ENCODE results near the gene SCN5A.

The SCN5A gene

DNA sequence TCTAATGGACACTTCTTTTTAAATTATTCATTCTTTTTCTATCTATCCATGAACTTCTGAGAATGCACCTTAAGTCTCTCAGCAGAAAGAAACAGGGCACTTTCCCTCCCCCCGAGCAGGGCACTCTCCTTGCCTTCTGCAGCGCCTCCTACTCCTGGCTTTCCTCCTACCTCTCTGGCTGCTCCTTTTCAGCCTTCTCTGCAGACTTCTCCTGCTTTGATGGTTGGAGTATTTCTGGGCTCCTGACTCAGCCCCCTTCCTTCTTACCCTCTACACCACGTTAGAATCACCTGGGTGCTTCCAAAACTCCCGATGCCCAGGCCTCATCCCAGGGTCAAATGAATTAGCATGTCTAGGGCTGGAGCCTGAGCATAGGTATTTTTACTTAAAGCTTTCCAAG lies 3.4 kb downstream of the SCN5A start:
- H3K27me3 Mint-ChIP-seq (ENCODE audit: low read depth) = peaks cover 10% of the 10 kb centered on the region
- H3K36me3 Mint-ChIP-seq (ENCODE audit: low read depth) = no peaks in the 10 kb centered on the region
- no peaks in the 10 kb centered on the region for H3K9me3 Mint-ChIP-seq
- H3K27ac Mint-ChIP-seq = no peak overlapping the region
- TF ChIP-seq, protein P1, sequence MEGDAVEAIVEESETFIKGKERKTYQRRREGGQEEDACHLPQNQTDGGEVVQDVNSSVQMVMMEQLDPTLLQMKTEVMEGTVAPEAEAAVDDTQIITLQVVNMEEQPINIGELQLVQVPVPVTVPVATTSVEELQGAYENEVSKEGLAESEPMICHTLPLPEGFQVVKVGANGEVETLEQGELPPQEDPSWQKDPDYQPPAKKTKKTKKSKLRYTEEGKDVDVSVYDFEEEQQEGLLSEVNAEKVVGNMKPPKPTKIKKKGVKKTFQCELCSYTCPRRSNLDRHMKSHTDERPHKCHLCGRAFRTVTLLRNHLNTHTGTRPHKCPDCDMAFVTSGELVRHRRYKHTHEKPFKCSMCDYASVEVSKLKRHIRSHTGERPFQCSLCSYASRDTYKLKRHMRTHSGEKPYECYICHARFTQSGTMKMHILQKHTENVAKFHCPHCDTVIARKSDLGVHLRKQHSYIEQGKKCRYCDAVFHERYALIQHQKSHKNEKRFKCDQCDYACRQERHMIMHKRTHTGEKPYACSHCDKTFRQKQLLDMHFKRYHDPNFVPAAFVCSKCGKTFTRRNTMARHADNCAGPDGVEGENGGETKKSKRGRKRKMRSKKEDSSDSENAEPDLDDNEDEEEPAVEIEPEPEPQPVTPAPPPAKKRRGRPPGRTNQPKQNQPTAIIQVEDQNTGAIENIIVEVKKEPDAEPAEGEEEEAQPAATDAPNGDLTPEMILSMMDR (IDR thresholded peaks at IDR 0.05; ENCODE audit: unreplicated experiment in 3 of 3) = no peak
- peaks cover 4% of the 10 kb centered on the region for H3K4me1 Mint-ChIP-seq
- no peak overlapping the region for H3K4me3 Mint-ChIP-seq

DNA sequence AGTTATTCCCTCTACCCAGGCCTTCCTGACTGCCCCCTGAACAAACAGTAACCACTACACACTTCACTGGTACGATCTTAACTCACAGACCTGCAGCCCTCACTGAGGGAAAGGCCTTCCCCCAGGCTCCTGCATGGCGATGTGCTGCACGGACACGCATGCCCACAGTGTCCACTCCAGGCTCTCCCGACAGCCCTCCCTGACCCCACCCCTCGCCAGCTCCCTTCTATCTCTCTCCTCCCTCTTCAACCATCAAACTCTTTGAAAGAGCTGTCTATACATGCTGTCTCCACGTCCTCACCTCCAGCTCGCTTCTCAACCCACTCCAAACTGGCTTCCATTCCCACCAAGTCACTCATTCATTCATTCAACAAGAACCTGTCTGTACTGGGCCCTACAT lies 3.9 kb downstream of the SCN5A start:
- no peaks in the 10 kb centered on the region for H3K9me3 Mint-ChIP-seq
- peaks cover 12% of the 10 kb centered on the region for H3K27me3 Mint-ChIP-seq (ENCODE audit: low read depth)
- TF ChIP-seq, protein P1 (IDR thresholded peaks at IDR 0.05; ENCODE audit: unreplicated experiment in 3 of 3) = no peak
- peaks cover 4% of the 10 kb centered on the region for H3K4me1 Mint-ChIP-seq
- H3K4me3 Mint-ChIP-seq = no peak overlapping the region
- no peaks in the 10 kb centered on the region for H3K36me3 Mint-ChIP-seq (ENCODE audit: low read depth)
- no peak overlapping the region for H3K27ac Mint-ChIP-seq

DNA sequence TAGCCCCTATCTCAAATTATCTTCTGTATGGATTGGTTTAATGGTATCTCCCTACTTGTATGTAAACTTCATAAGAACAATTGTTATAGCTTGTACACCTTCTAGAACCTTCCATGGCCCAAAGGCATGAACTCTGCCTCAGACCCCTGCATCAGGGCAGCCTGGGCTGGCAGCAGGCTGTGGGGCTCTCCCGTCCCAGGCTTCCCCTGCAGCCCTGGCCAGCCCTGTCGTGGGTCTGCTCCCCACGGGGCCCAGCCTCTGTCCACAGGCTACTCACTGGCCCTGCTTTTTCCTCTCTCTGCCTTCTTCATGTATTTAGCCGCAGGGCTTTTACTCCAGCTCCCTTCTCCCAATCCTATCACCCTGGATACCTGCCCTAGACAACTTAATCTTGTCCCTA lies 4.4 kb downstream of the SCN5A start:
- Mint-ChIP-seq H3K36me3 (ENCODE audit: low read depth) (no peaks in the 10 kb centered on the region), H3K4me1 (peaks cover 4% of the 10 kb centered on the region), H3K27me3 (ENCODE audit: low read depth) (peaks cover 12% of the 10 kb centered on the region), H3K4me3 (no peak overlapping the region), H3K27ac (no peak overlapping the region), H3K9me3 (no peaks in the 10 kb centered on the region)
- TF ChIP-seq, protein P1 (IDR thresholded peaks at IDR 0.05; ENCODE audit: unreplicated experiment in 3 of 3) = no peak

DNA sequence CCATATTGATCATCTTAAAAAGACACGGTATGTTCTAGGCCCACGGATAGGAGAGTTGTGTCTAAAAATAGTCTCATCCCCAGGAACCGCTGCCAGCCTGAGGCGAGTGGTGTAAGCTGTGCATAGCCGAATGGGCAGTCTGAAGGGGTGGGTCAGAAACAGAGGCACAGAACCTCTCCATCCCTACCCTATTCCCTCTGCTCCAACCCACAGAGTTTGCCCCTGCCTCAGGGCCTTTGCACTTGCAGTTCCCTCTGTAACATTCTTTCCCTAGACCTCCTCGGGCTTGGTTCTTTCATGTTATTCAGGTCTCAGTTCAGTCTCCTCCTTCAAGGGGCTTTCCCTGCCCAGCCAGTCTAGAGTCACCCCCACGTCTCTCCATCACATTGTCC lies 4.8 kb downstream of the SCN5A start:
- Mint-ChIP-seq H3K27me3 (ENCODE audit: low read depth) (peaks cover 16% of the 10 kb centered on the region), H3K4me1 (peaks cover 4% of the 10 kb centered on the region), H3K4me3 (no peak overlapping the region), H3K9me3 (no peaks in the 10 kb centered on the region), H3K36me3 (ENCODE audit: low read depth) (no peaks in the 10 kb centered on the region), H3K27ac (no peak overlapping the region)
- TF ChIP-seq, protein P1 (IDR thresholded peaks at IDR 0.05; ENCODE audit: unreplicated experiment in 3 of 3) = no peak

DNA sequence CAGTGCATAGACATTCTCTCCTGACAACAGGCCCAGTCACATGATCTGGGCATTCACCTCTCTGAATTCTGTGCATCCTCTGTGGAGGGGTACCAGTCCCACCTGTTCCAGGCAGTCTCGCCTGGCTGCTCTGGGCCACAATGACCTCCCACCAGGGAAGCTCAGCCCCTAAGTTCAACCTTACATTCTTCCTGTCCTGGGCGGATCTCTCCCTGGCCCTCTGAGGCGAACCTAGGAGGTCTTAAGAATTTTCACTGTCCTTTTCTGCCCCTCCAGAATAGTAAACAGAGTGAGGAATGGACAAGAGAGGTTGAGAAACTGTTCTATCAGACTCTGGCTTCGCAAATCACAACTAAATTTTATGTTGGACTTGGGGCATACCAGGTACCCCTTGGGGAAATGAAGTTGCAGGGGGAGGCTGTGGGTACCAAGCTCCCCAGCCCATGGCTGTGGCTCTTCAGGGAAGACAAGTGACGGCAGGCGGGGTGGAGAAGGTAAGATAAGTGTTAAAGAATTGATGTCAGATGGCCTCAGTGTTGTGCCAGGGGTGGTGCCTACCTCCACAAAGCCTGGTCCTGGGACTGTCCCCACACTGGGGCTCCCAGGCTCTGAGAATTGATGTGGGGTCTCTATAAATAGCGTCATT lies 5.3 kb downstream of the SCN5A start:
- Mint-ChIP-seq H3K9me3 (no peaks in the 10 kb centered on the region), H3K36me3 (ENCODE audit: low read depth) (no peaks in the 10 kb centered on the region), H3K27me3 (ENCODE audit: low read depth) (peaks cover 21% of the 10 kb centered on the region), H3K4me3 (no peak overlapping the region), H3K4me1 (peaks cover 4% of the 10 kb centered on the region), H3K27ac (no peak overlapping the region)
- TF ChIP-seq, protein P1 (IDR thresholded peaks at IDR 0.05; ENCODE audit: unreplicated experiment in 3 of 3) = no peak

DNA sequence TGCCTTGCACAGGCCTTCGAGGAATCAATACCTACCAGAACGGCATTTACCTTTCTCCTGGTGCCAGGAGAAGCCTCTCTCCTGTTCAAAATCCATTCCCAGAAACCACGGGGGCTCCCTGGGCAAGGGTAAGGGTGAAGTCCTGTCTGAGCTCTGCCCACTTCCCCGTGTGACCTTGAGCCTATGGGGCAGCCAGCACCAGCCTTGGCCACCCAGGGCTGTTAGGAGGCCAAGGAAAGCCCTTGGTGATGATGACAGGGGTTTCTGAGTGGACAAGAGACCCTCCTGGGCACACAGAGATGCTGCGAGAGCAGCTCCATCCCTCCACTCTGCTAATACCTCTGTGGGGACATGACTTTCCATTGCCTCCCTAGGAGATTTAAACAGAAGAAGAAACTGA lies 5.9 kb downstream of the SCN5A start:
- Mint-ChIP-seq H3K4me1 (peaks cover 2% of the 10 kb centered on the region), H3K27ac (no peak overlapping the region), H3K9me3 (no peaks in the 10 kb centered on the region), H3K27me3 (ENCODE audit: low read depth) (peaks cover 25% of the 10 kb centered on the region), H3K4me3 (no peak overlapping the region), H3K36me3 (ENCODE audit: low read depth) (no peaks in the 10 kb centered on the region)
- TF ChIP-seq, protein P1 (IDR thresholded peaks at IDR 0.05; ENCODE audit: unreplicated experiment in 3 of 3) = no peak

Data from nephron (organoid).